ENCODE data around the gene PLEK. TPM values are rescaled to one million over a fixed set of nuclear protein-coding genes. Genes with fewer than 3 reads are reported as not detected.

Gene PLEK
- total and polyA plus RNA-seq, 9 of the 15 experiments (the other 6 are each of a cell fraction or from before 2014, with no cell fraction given) = 0.14 to 1.2 (median 0.36) TPM

- TF ChIP-seq PREB (CRISPR knock-in tag; IDR thresholded peaks at IDR 0.05) (no peak), ZFPM2 (CRISPR knock-in tag; IDR thresholded peaks at IDR 0.05) (no peak), HLTF (IDR thresholded peaks at IDR 0.05) (peak; percentile 56; the same call in 1 of the 2 replicates), KLF13 (tag; IDR thresholded peaks at IDR 0.05; ENCODE audit: borderline replicate concordance, low read depth) (no peak), TBL1XR1 (IDR thresholded peaks at IDR 0.05; ENCODE audit: low read length in 2 of 2) (no peak), NFATC3 (IDR thresholded peaks at IDR 0.05) (no peak), GATAD2A (IDR thresholded peaks at IDR 0.05) (no peak), ZNF592 (IDR thresholded peaks at IDR 0.05) (no peak), PRDM10 (IDR thresholded peaks at IDR 0.05; ENCODE audit: partially characterized antibody) (peak; percentile 18), ZNF444 (CRISPR knock-in tag; IDR thresholded peaks at IDR 0.05) (no peak), HNRNPK (IDR thresholded peaks at IDR 0.05; ENCODE audit: low read depth, low read length, poor library complexity, severe bottlenecking) (no peak), ZNF740 (CRISPR knock-in tag; IDR thresholded peaks at IDR 0.05) (no peak), ZNF740 (tag; IDR thresholded peaks at IDR 0.05) (no peak), PCBP2 (IDR thresholded peaks at IDR 0.05; ENCODE audit: low read depth, low read length, poor library complexity, severe bottlenecking) (no peak), SLC30A9 (CRISPR knock-in tag; IDR thresholded peaks at IDR 0.05) (no peak), CHD4 (IDR thresholded peaks at IDR 0.05; ENCODE audit: insufficient read depth, insufficient replicate concordance, low read depth, low read length, poor library complexity, severe bottlenecking) (no peak), BRCA1 (IDR thresholded peaks at IDR 0.05) (no peak), BRCA1 (CRISPR knock-in tag; IDR thresholded peaks at IDR 0.05) (no peak)
Measured at GRCh38 chr2:68391869-68392268, 26.8 kb downstream of the PLEK start (continued).
